Activated CD8-positive, alpha-beta T cell treated with anti-CD3 and anti-CD28 coated beads for 36 hours (primary cell): ENCODE results near the gene IKZF4. TPM values are rescaled to one million over a fixed set of nuclear protein-coding genes. Genes with fewer than 3 reads are reported as not detected.
A peak's percentile ranks its signal among the peaks of the same experiment; 100 is the strongest.
"Not testable (repeated sequence)": the region's sequence is repeated elsewhere in the genome, so short reads cannot be mapped to it uniquely, and the experiment has no call there.

Experiments used
- ATAC-seq: fragments of 200-7000 bp; cut with Tn5 transposase; one replicate; pipeline ENCODE4 v1.10.0; 2021; ENCODE audit warnings: mild to moderate bottlenecking, moderate library complexity
- CTCF ChIA-PET: fragments of 350-600 bp; sonication (Branson Sonifier 250); formaldehyde crosslinking; loops from one replicate; lab custom pipeline; 2021; ENCODE audit warnings: antibody characterized with exemption; lab: Charles Lee
- POLR2A ChIA-PET: fragments of 350-600 bp; sonication (Branson Sonifier 250); formaldehyde crosslinking; loops from one replicate; lab custom pipeline; 2021; ENCODE audit warnings: antibody characterized with exemption; lab: Charles Lee
- DNase-seq: peaks from one replicate; pipeline ENCODE4 v3.0.0-alpha.2; 2020
- H3K27ac Mint-ChIP-seq: one replicate; pipeline ENCODE4 v1.8.0; 2021; ENCODE audit warnings: mild to moderate bottlenecking, mixed read lengths
- H3K27me3 Mint-ChIP-seq: one replicate; pipeline ENCODE4 v1.8.0; 2021; ENCODE audit warnings: mixed read lengths
- H3K36me3 Mint-ChIP-seq: one replicate; pipeline ENCODE4 v1.8.0; 2021; ENCODE audit warnings: low read depth, mixed read lengths
- H3K4me1 Mint-ChIP-seq: one replicate; pipeline ENCODE4 v1.8.0; 2021; ENCODE audit warnings: low read depth, mixed read lengths
- H3K4me3 Mint-ChIP-seq: one replicate; pipeline ENCODE4 v1.8.0; 2021; ENCODE audit warnings: mild to moderate bottlenecking, moderate library complexity, mixed read lengths
- H3K9me3 Mint-ChIP-seq: one replicate; pipeline ENCODE4 v1.8.0; 2021; ENCODE audit warnings: mixed read lengths
- intact Hi-C: fragments of 100-400 bp; cut with micrococcal nuclease; formaldehyde crosslinking; loops from one replicate; pipeline ENCODE4 v1.10.0; 2022
- total RNA-seq, 2 experiments: library from RNA; stranded (reverse); gene quantifications; one replicate each; pipeline ENCODE4 v1.2.3, GENCODE V29; 2021
- TF ChIP-seq, protein P1 (sequence below): fragments of 200-600 bp; IDR thresholded peaks from one replicate; pipeline ENCODE4 v1.8.0; 2022; ENCODE audit warnings: antibody characterized with exemption, mild to moderate bottlenecking

The IKZF4 gene
- total RNA-seq, 2 experiments from 2014 or later: 20.5 to 20.8 TPM

DNA sequence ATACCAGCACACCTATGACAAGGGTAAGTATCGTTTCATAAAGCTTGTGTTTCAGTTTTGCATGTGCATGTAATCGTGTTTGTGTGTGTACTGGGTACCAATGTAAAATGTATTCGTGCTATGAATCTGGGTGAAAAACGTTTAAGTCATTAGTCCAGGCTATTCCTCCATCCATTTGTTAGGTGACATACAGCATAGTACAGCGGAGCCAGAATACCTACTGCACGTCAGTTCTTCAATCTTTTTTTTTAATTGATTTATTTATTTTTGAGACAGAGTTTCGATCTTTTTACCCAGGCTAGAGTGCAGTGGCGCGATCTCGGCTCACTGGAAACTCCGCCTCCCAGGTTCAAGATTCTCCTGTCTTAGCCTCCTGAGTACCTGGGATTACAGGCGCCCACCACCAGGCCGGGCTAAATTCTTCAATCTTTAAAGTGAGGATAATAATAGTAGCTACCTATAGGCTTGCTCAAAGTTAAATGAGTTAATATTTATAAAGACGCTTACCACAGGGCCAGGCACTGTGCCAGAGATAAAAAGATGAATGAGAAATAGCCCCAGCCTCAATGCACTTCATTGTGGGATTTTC lies 20.2 kb downstream of the IKZF4 start:
- Mint-ChIP-seq H3K4me1 (peaks cover 45% of the 10 kb centered on the region), H3K27ac (peak overlapping the region; percentile 86), H3K9me3 (no peaks in the 10 kb centered on the region), H3K36me3 (peaks cover 42% of the 10 kb centered on the region), H3K4me3 (peak overlapping the region; percentile 84), H3K27me3 (no peaks in the 10 kb centered on the region)
- TF ChIP-seq, protein P1, sequence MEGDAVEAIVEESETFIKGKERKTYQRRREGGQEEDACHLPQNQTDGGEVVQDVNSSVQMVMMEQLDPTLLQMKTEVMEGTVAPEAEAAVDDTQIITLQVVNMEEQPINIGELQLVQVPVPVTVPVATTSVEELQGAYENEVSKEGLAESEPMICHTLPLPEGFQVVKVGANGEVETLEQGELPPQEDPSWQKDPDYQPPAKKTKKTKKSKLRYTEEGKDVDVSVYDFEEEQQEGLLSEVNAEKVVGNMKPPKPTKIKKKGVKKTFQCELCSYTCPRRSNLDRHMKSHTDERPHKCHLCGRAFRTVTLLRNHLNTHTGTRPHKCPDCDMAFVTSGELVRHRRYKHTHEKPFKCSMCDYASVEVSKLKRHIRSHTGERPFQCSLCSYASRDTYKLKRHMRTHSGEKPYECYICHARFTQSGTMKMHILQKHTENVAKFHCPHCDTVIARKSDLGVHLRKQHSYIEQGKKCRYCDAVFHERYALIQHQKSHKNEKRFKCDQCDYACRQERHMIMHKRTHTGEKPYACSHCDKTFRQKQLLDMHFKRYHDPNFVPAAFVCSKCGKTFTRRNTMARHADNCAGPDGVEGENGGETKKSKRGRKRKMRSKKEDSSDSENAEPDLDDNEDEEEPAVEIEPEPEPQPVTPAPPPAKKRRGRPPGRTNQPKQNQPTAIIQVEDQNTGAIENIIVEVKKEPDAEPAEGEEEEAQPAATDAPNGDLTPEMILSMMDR: no peak
- peak; percentile 2 for ATAC-seq
- ChIA-PET CTCF (interaction anchor here (0.7 to 3.8 kb wide), 17 partner anchors 12 to 312 kb away, joined by 3 to 55 read pairs (median 3); partner anchors contain the start of genes CD63, PA2G4, RAB5B and SUOX), POLR2A (interaction anchor here (0.6 to 2.9 kb wide), 13 partner anchors 19 to 247 kb away, joined by 3 to 17 read pairs (median 4); partner anchors contain the start of genes RPL41 and SUOX)
- no peak for DNase-seq
- intact Hi-C loops: loop anchor here (2.0 to 5.0 kb wide), 4 partner anchors 44 to 302 kb away; partner anchors contain the start of genes DGKA, RPL41, SUOX and ZC3H10

GRCh38 chr12:56041552-56042429 lies 20.9 kb downstream of the IKZF4 start, which contains the start of gene RPS26:
TSS of gene RPS26 (plus strand) at chr12:56041918. CDS start at chr12:56042167, 249 bp downstream.
- Mint-ChIP-seq H3K9me3 (no peaks in the 10 kb centered on the region), H3K27ac (peak within 1 kb of the TSS; percentile 92), H3K36me3 (peaks cover 42% of the 10 kb centered on the region), H3K4me1 (peaks cover 52% of the 10 kb centered on the region), H3K27me3 (no peaks in the 10 kb centered on the region), H3K4me3 (peak within 1 kb of the TSS; percentile 84)
- ChIA-PET CTCF (interaction anchor here (0.7 to 3.8 kb wide), 6 partner anchors 12 to 304 kb away, joined by 3 to 55 read pairs (median 12); partner anchors contain the start of genes PA2G4 and SUOX), POLR2A (interaction anchor here (1.4 kb wide), 1 partner anchor 45 kb away, joined by 17 read pairs; the partner anchor contains the start of gene SUOX)
- intact Hi-C loops: loop anchor here (2.0 to 5.0 kb wide), 5 partner anchors 45 to 303 kb away; partner anchors contain the start of genes DGKA, RPL41, SUOX and ZC3H10
- TF ChIP-seq, protein P1: peak; percentile 57
- ATAC-seq (peak; percentile 90), DNase-seq (peak; percentile 97)

- H3K9me3 Mint-ChIP-seq, ATAC-seq, POLR2A ChIA-PET, H3K27me3 Mint-ChIP-seq, DNase-seq, CTCF ChIA-PET: not testable (repeated sequence)
- H3K4me1 Mint-ChIP-seq: peaks cover 50% of the 10 kb centered on the region
- H3K36me3 Mint-ChIP-seq: peaks cover 44% of the 10 kb centered on the region
- peak overlapping the region; percentile 84 for H3K4me3 Mint-ChIP-seq
- H3K27ac Mint-ChIP-seq: peak overlapping the region; percentile 92
- intact Hi-C loops: loop anchor here (2.0 to 5.0 kb wide), 2 partner anchors 60 to 75 kb away; partner anchors contain the start of genes RPL41 and ZC3H10
Measured at GRCh38 chr12:56042430-56042813, 21.6 kb downstream of the IKZF4 start.

- no peaks in the 10 kb centered on the region for H3K9me3 Mint-ChIP-seq
- H3K27ac Mint-ChIP-seq: peak overlapping the region; percentile 92
- ChIA-PET POLR2A (no interaction called here), CTCF (no interaction called here)
- no peaks in the 10 kb centered on the region for H3K27me3 Mint-ChIP-seq
- DNase-seq (no peak), ATAC-seq (no peak)
- intact Hi-C loops: loop anchor here (2.0 to 5.0 kb wide), 2 partner anchors 60 to 74 kb away; partner anchors contain the start of genes RPL41 and ZC3H10
- H3K4me1 Mint-ChIP-seq: peaks cover 47% of the 10 kb centered on the region
- H3K4me3 Mint-ChIP-seq: peak overlapping the region; percentile 84
- H3K36me3 Mint-ChIP-seq: peaks cover 41% of the 10 kb centered on the region
- TF ChIP-seq, protein P1: no peak
Measured at GRCh38 chr12:56042843-56043242, 22.0 kb downstream of the IKZF4 start.
